Epithelial cell of esophagus (primary cell): ENCODE measurements around the gene SF1.

Experiments
- DNase-seq: peaks from one replicate; pipeline ENCODE4 v3.0.0; 2010; ENCODE audit warnings: low read depth
- H3K4me3 ChIP-seq: 2 replicates; pipeline ENCODE4 v1.5.1; 2011; ENCODE audit warnings: mild to moderate bottlenecking, low read length, control low read depth
- CTCF ChIP-seq: IDR thresholded peaks from 2 replicates; pipeline ENCODE4 v1.5.1; 2011; ENCODE audit warnings: low read depth, mild to moderate bottlenecking, low read length, control low read depth, inconsistent platforms; ENCODE audit not compliant: insufficient read depth; ENCODE audit errors: missing control alignments

SF1 gene

GRCh38 chr11:64721359-64721699, 57.0 kb downstream of the SF1 start:
- no peak overlapping the region for H3K4me3 ChIP-seq
- no peak for DNase-seq

GRCh38 chr11:64720640-64721358, 57.5 kb downstream of the SF1 start:
- no peak for TF ChIP-seq CTCF
- H3K4me3 ChIP-seq: no peak overlapping the region
- DNase-seq: no peak

More at GRCh38 chr11:64721359-64721699, 57.0 kb downstream of the SF1 start:
- TF ChIP-seq CTCF: no peak

GRCh38 chr11:64720167-64720566, 58.2 kb downstream of the SF1 start:
- DNase-seq: no peak
- no peak overlapping the region for H3K4me3 ChIP-seq
- TF ChIP-seq CTCF: no peak

GRCh38 chr11:64719406-64719805, 58.9 kb downstream of the SF1 start:
- TF ChIP-seq CTCF: no peak

GRCh38 chr11:64718780-64719124, 59.6 kb downstream of the SF1 start:
- DNase-seq: no peak
- no peak for TF ChIP-seq CTCF
- no peak overlapping the region for H3K4me3 ChIP-seq

More at GRCh38 chr11:64719406-64719805, 58.9 kb downstream of the SF1 start:
- no peak overlapping the region for H3K4me3 ChIP-seq
- no peak for DNase-seq

- TF ChIP-seq CTCF: no peak
- no peak for DNase-seq
- H3K4me3 ChIP-seq: no peak overlapping the region
Measured at GRCh38 chr11:64718084-64718779, 60.1 kb downstream of the SF1 start.

- TF ChIP-seq CTCF: no peak
- H3K4me3 ChIP-seq: no peak overlapping the region
- DNase-seq: no peak
Measured at GRCh38 chr11:64717268-64717578, 61.1 kb downstream of the SF1 start.
